Loucy (cell line): Measurements from ENCODE around the gene AKR1B15.

Source experiments
- EZH2phosphoT487 ChIP-seq: fragments of 200-600 bp; IDR thresholded peaks from 2 replicates; pipeline ENCODE4 v1.6.1; 2018; ENCODE audit warnings: antibody characterized with exemption, mild to moderate bottlenecking, moderate library complexity, borderline replicate concordance
- TF ChIP-seq, protein P1 (sequence below): fragments of 200-600 bp; sonication (generic); conservative IDR thresholded peaks from 2 replicates; pipeline ENCODE4 v1.5.1; 2014; ENCODE audit warnings: mild to moderate bottlenecking, antibody characterized with exemption, low read length

GRCh38 chr7:134520130-134520529, 28.8 kb upstream of the AKR1B15 start:
- no peak for TF ChIP-seq EZH2phosphoT487
- TF ChIP-seq, protein P1, sequence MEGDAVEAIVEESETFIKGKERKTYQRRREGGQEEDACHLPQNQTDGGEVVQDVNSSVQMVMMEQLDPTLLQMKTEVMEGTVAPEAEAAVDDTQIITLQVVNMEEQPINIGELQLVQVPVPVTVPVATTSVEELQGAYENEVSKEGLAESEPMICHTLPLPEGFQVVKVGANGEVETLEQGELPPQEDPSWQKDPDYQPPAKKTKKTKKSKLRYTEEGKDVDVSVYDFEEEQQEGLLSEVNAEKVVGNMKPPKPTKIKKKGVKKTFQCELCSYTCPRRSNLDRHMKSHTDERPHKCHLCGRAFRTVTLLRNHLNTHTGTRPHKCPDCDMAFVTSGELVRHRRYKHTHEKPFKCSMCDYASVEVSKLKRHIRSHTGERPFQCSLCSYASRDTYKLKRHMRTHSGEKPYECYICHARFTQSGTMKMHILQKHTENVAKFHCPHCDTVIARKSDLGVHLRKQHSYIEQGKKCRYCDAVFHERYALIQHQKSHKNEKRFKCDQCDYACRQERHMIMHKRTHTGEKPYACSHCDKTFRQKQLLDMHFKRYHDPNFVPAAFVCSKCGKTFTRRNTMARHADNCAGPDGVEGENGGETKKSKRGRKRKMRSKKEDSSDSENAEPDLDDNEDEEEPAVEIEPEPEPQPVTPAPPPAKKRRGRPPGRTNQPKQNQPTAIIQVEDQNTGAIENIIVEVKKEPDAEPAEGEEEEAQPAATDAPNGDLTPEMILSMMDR, result peak; percentile 33; the same call in 1 of the 2 replicates
